ENCODE measurements around the gene GNG8. TPM values are rescaled to one million over a fixed set of nuclear protein-coding genes. Genes with fewer than 3 reads are reported as not detected.
A peak's percentile ranks its signal among the peaks of the same experiment; 100 is the strongest.

Gene GNG8
- total and polyA plus RNA-seq, 8 donors, result not detected

DNA sequence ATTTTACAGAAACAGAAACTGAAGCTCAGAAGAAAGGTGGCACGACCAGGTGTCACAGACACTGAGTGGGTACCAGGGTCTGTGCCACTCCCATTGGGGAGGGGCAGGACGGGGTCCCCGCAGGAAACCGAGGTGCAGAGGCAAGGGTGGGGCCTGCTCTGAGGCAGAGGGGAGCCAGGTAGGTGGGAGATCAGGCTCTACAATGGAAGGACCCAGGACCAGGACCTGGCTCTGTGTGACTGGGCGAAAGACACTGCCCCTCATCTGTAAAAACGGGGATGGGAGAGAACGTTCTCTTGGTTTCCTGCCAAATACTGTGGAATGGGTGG, 13.9 kb downstream of the GNG8 start:
- Histone ChIP-seq H3K9me3 (no peaks in the 10 kb centered on the region), H3K4me1 (peaks cover 55 to 85% (median 70%) of the 10 kb centered on the region in 4 donors), H3K4me3 (peak overlapping the region; percentile 10 to 29 (median 24)), H3K27ac (peak overlapping the region in 4 of 5 donors; percentile 73 to 89 (median 75)), H3K27me3 (no peaks in the 10 kb centered on the region), H3K36me3 (no peaks in the 10 kb centered on the region)
- intact Hi-C loops (cut with DNase I; ENCODE audit: low total_unique reads), result no loop called here
- 39 to 56% (median 53%) methylated on average over 7 of the region's 7 CpGs for WGBS, 5 donors
- TF ChIP-seq EP300 (IDR thresholded peaks at IDR 0.05) (no peak), POLR2AphosphoS5 (IDR thresholded peaks at IDR 0.05) (no peak), POLR2A (IDR thresholded peaks at IDR 0.05) (no peak)
- TF ChIP-seq, protein P1, sequence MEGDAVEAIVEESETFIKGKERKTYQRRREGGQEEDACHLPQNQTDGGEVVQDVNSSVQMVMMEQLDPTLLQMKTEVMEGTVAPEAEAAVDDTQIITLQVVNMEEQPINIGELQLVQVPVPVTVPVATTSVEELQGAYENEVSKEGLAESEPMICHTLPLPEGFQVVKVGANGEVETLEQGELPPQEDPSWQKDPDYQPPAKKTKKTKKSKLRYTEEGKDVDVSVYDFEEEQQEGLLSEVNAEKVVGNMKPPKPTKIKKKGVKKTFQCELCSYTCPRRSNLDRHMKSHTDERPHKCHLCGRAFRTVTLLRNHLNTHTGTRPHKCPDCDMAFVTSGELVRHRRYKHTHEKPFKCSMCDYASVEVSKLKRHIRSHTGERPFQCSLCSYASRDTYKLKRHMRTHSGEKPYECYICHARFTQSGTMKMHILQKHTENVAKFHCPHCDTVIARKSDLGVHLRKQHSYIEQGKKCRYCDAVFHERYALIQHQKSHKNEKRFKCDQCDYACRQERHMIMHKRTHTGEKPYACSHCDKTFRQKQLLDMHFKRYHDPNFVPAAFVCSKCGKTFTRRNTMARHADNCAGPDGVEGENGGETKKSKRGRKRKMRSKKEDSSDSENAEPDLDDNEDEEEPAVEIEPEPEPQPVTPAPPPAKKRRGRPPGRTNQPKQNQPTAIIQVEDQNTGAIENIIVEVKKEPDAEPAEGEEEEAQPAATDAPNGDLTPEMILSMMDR (IDR thresholded peaks at IDR 0.05), result no peak
- no peak for DNase-seq

DNA sequence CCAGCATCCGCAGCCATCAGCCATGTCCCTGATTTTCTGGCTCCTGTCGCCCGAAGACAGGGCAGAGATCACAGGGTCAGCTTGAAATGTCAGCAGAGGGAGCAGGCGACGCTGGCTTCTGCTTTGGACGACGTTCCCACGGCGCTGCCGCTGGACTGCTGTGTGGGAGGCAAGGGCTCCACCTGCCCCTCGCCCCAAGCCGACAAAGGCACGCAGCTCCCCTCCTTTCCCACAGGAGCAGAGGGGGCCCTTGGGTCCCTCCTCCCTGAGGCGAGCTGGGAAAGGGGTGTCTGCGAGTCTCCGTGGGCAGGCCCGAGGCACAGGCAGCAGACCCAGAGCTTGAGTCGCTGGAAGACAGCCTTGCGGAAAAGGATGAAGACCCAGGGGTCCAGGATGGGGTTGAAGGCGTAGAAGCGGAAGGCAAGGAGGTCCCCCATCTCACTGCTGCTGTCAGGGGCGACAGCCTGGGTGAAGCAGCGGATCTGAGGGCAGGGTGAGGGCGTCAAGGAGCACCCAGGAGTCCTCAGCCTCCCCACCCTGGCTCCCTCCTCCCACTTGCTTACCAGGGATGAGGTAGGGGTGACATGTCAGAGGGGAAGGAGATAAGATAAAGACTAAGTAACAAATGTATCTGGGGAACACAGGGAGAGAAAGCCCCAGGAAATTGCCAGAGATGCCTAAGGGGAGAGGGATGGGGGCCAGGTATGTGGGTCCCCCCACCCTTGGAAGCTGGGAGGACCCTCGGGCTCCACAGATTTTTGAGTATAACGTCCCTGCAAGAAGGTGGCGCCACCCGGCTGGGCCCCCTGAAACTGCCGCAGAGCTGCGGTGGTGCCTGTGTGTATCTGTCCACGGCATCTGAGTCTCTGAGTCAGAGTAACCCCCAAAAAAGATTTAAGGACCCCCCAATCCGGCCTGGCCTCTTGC, 14.5 kb downstream of the GNG8 start:
- Histone ChIP-seq H3K27me3 (no peaks in the 10 kb centered on the region), H3K9me3 (no peaks in the 10 kb centered on the region), H3K36me3 (no peaks in the 10 kb centered on the region), H3K4me3 (peak overlapping the region; percentile 10 to 29 (median 24)), H3K27ac (peak overlapping the region; percentile 38 to 89 (median 74)), H3K4me1 (peaks cover 61 to 90% (median 77%) of the 10 kb centered on the region in 4 donors)
- intact Hi-C loops (cut with DNase I; ENCODE audit: low total_unique reads), result no loop called here
- no peak for DNase-seq
- TF ChIP-seq, protein P1 (IDR thresholded peaks at IDR 0.05), result no peak
- TF ChIP-seq EP300 (IDR thresholded peaks at IDR 0.05) (no peak), POLR2A (IDR thresholded peaks at IDR 0.05) (no peak), POLR2AphosphoS5 (IDR thresholded peaks at IDR 0.05) (no peak)
- 47 to 56% (median 52%) methylated on average over 28 to 32 of the region's 32 CpGs for WGBS, 5 donors

DNA sequence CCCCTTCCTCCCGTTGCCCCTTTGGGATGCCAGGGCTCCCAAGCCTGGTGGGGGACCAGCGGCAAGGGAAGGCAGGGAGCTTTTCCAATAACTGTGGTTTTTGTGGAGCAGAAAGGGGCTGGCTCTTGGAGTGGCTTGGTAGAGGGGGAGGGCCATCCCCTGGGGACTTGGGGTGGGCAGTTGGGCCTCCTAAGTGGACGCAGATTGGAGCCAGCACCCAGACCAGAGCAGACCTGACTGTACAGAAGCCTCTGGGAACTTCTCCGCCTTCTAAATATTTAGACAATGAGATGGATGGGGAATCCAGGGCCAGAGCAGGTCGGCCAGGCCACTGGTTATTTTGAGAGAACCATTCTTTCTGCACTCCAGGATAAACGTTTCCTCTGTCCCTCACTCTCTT, 15.3 kb downstream of the GNG8 start:
- no peaks in the 10 kb centered on the region for H3K27me3 ChIP-seq
- DNase-seq, result peak in 1 of 2 donors; percentile 68
- H3K4me1 ChIP-seq, result peaks cover 54 to 93% (median 70%) of the 10 kb centered on the region in 4 donors
- no peaks in the 10 kb centered on the region for H3K36me3 ChIP-seq
- intact Hi-C loops (cut with DNase I; ENCODE audit: low total_unique reads), result no loop called here
- peak overlapping the region; percentile 38 to 89 (median 74) for H3K27ac ChIP-seq
- peak overlapping the region; percentile 10 to 29 (median 24) for H3K4me3 ChIP-seq
- TF ChIP-seq EP300 (IDR thresholded peaks at IDR 0.05), result no peak
- TF ChIP-seq, protein P1 (IDR thresholded peaks at IDR 0.05), result no peak
- peak in 2 of 3 donors; percentile 7 to 25 for TF ChIP-seq POLR2AphosphoS5 (IDR thresholded peaks at IDR 0.05)
- TF ChIP-seq POLR2A (IDR thresholded peaks at IDR 0.05), result no peak
- WGBS, 5 donors, result 35 to 62% (median 55%) methylated on average over 6 of the region's 6 CpGs
- no peaks in the 10 kb centered on the region for H3K9me3 ChIP-seq

DNA sequence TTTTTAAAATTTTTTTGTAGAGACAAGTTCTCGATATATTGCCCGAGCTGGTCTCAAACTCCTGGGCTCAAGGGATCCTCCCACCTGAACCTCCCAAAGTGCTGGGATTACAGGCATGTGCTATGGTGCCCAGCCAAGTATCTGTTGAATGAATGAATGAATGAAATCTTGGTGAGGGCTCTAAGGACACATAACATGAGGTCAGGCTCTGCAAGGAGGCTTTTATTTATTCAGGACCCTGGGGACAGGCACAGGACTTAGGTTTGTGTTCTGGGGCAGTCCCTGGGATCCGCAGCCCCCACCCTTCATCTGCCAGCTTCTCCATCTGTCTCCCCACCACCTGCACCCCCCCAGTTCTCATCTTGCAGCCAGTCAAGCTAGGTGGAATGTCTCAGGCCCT, 15.7 kb downstream of the GNG8 start:
- DNase-seq, result no peak
- TF ChIP-seq, protein P1 (IDR thresholded peaks at IDR 0.05), result no peak
- TF ChIP-seq POLR2A (IDR thresholded peaks at IDR 0.05), result no peak
- Histone ChIP-seq H3K4me1 (peaks cover 51 to 89% (median 66%) of the 10 kb centered on the region in 4 donors), H3K9me3 (no peaks in the 10 kb centered on the region), H3K27ac (peak overlapping the region; percentile 14 to 89 (median 74)), H3K36me3 (no peaks in the 10 kb centered on the region), H3K4me3 (no peak overlapping the region), H3K27me3 (no peaks in the 10 kb centered on the region)
- 78 to 88% (median 82%) methylated on average over 3 of the region's 3 CpGs for WGBS, 5 donors
- intact Hi-C loops (cut with DNase I; ENCODE audit: low total_unique reads), result no loop called here
